OCI-LY1 (cell line): ENCODE measurements around the gene CELSR1.

ENCODE experiments used
- EZH2 ChIP-seq: fragments of 200-600 bp; sonication (generic), shearing (Covaris generic); IDR thresholded peaks from 2 replicates; pipeline ENCODE4 v1.8.0; 2017; ENCODE audit warnings: borderline replicate concordance, mixed run types, mild to moderate bottlenecking, antibody characterized with exemption, low read length, moderate library complexity, mixed read lengths
- TF ChIP-seq, protein P1 (sequence below): fragments of 200-600 bp; sonication (generic), shearing (Covaris generic); IDR thresholded peaks from 2 replicates; pipeline ENCODE4 v1.5.1; 2017; ENCODE audit warnings: mild to moderate bottlenecking, antibody characterized with exemption, low read length, moderate library complexity, mixed read lengths

DNA sequence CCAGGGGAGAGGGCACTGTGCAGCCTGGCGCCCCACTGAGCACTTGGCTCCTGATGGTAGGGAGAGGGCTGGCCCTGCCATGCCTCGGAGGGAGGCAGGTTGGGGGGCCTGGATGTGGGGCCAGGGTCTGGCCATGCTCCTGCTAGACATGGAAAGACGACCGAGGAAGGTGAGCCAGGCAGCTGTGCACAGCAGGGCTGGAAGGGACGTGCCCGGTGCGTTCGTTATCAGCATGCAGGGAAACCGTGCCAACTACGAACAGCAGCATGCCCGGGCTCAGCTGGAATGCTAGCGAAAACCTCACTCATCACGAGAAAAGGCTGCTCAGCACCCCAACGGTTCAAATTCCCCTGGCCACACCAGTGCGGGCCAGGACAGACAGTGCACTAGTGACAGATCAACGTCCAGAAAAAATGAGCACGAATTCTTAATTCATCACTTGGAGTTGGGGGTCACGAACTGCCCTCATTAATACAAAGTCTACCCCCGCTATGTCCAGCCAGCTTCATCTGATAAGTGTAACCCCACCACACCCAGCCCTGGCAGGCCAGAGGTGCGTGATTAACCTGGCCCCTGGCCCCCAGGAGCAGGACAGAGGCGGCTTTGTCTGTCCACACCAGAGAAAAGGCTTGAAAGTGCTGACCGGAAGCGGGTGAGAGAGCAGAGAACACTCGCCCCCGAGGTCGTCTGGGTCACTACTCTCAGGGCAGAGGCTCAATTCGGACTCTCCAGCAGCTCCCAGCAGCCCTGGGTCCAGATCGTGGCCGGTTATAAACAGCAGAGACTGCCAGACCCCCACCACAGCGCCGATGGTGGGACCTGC, 84.2 kb downstream of the CELSR1 start:
- TF ChIP-seq, protein P1, sequence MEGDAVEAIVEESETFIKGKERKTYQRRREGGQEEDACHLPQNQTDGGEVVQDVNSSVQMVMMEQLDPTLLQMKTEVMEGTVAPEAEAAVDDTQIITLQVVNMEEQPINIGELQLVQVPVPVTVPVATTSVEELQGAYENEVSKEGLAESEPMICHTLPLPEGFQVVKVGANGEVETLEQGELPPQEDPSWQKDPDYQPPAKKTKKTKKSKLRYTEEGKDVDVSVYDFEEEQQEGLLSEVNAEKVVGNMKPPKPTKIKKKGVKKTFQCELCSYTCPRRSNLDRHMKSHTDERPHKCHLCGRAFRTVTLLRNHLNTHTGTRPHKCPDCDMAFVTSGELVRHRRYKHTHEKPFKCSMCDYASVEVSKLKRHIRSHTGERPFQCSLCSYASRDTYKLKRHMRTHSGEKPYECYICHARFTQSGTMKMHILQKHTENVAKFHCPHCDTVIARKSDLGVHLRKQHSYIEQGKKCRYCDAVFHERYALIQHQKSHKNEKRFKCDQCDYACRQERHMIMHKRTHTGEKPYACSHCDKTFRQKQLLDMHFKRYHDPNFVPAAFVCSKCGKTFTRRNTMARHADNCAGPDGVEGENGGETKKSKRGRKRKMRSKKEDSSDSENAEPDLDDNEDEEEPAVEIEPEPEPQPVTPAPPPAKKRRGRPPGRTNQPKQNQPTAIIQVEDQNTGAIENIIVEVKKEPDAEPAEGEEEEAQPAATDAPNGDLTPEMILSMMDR, result no peak
- TF ChIP-seq EZH2, result no peak
